Activated CD8-positive, alpha-beta memory T cell treated with anti-CD3 and anti-CD28 coated beads, Interleukin-2, amount 50 U/mL, for 48 hours (primary cell): ENCODE results near the gene CLIP2.
"Not testable (repeated sequence)": the region's sequence is repeated elsewhere in the genome, so short reads cannot be mapped to it uniquely, and the experiment has no call there.

Source experiments
- DNase-seq: peaks from one replicate; pipeline ENCODE4 v3.0.0-alpha.2; 2020

Gene CLIP2

DNA sequence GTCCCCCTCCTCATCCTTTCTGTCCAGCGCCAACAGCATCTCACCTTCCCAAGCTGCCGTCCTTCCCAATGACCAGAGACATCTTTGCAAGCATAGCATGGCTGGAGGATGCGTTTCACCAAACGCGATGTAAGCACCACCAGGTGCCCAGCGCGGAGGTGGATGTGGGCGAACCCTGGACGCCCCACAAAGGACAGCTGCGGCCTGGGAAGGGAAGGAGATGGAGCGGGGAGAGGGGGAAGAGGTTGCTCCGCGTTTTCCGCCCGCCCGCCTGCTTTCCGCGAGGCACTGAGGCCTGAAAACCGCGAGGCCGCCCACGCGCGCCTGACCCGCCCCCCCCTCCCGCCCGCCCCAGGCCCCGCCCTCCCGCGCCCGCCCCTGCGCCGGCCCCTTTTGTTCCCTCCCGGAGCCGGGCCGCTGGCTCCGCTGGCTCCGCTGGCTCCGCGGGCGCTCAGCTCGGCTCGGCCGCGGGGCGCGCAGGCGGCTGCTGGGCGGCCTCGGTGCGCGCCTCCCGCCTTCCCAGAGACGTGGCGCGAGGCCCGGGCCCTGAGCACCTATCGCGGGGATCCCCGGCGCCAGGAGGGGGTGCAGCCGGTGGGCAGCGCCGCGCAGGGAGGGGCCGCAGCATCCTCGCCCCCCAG, at the start of gene CLIP2:
CLIP2 (plus strand) TSS at position 390 of the 641 bp plus-strand sequence. CDS start 28,140 bp downstream, outside the sequence.
- peak; percentile 87 for DNase-seq

GRCh38 chr7:74240482-74240881, 48.7 kb upstream of the CLIP2 start:
- DNase-seq: no peak

DNA sequence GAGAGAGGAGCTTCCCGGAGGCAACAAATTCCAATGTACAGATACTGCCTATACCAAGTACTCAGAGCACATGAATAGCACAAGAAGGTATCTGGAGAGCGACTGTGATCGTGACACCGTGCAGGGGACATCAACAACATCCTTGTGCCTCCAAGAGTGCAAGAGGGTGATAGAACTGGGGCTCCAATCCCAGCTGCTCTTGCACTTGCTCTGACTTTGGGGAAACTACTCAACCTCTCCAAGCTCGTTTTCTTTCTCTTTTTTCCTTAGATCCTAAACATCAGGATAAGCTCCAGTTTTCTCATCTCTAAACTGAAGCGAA, 47.1 kb upstream of the CLIP2 start:
- DNase-seq: no peak

DNA sequence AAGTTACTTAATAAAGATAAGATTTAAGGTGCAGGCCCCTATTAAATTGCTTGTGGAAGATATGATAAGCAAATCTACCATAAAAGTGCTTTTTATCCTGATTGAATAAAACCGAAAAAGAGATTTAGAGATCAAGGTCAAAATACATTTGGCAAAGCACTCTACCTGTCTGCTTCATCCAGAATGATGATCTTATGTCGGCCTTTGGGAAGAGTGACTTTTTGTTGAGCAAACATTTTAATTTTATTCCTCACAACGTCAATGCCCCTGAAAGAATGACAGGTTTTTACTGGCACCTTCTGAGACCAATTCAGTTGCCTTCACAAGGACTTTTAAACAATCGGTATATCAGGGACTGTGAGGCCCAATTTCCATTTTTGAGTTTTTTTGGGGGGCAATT, 42.7 kb upstream of the CLIP2 start:
- no peak for DNase-seq

DNA sequence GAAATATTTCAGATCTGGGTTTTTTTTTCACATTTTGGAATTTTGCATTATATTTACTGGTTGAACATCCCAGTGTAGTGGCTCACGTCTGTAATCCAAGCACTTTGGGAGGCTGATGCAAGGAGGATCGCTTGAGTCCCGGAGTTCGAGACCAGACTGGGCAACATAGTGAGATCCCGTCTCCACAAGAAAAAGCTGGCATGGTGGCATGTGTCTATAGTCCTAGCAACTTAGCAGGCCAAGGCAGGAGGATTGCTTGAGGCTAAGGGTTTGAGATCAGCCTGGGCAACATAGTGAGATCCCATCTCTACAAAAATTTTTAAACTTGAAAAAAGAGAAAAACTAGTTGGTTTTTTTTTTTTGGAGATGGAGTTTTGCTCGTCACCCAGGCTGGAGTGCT, 41.1 kb upstream of the CLIP2 start:
- no peak for DNase-seq

GRCh38 chr7:74249058-74249457, 40.1 kb upstream of the CLIP2 start:
- not testable (repeated sequence) for DNase-seq

GRCh38 chr7:74252893-74253292, 36.3 kb upstream of the CLIP2 start:
- no peak for DNase-seq

DNA sequence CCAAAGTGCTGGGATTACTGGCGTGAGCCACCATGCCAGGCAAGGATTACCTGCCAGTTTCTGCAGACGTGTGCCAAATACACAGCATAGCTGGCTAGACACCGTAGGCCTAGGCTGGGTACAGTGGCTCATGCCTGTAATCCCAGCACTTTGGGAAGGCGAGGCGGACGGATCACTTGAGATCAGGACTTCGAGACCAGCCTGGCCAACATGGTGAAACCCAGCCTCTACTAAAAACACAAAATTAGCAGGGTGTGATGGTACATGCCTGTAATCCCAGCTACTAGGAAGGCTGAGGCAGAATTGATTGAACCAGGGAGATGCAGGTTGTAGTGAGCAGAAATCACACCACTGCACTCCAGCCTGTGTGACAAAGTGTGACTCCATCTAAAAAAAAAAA, 35.9 kb upstream of the CLIP2 start:
- no peak for DNase-seq

GRCh38 chr7:74253835-74254128, 35.4 kb upstream of the CLIP2 start:
- no peak for DNase-seq

DNA sequence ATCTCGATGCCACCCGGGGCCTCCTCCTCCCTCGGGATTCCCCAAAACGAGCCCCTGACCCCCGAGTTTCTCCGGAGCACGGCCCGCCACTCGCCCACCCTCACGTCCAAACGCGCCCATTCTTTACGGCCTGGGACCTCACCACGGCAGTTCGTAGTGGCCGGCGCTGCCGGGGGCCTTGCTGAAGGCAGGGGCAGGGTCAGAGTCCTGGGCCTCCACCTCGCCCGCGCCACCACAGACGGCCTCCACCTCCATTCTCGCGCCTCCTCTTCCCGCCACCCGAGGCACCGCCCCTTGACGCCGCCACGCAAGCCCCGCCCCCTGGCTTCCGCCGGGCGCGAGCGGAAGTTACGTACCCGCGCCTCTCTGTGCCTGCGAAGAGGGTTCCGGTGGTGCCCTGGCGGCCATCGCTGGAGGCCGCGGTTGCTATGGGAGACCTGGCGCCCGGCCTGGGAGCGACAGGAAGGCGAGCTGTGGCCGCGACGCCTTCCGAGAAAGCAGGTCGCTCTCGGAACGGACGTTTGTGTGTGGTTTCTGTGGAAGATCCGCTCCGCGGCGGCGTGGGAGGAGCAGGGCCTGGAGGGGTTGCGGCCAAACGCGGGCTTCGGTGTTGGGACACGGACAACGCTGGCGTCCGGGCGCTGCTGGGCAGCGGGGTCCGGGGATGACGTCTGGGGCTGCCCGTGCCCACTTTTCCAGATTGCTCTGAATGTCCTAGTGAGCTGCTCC, 34.9 kb upstream of the CLIP2 start, which contains the start of gene RFC2:
RFC2 (minus strand) TSS at position 271 of the 729 bp plus-strand sequence; CDS start at position 255, 16 bp downstream.
- DNase-seq: peak; percentile 100

DNA sequence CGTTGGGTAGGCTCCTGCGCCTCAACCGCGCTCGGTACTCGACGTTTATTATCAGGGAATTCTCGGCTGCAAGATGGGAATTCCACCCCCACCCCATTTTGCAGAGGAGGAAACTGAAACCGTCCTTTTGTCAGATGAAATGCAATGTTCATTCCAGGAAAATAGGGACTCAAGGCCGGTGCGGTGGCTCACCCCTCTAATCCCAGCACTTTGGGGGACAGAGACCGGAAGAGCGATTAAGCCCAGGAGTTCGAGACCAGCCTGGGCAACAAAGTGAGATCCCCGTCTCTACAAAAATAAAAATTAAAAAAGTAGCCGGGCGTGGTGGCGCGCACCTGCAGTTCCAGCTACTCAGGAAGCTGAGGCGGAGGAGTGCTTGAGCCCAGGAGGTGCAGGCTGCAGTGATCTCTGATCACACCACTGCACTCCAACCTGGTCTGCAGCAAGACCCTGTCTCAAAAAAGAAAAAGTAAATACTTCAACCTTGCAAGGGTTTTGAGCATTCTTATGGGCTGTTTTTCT, 34.3 kb upstream of the CLIP2 start:
- DNase-seq: no peak

GRCh38 chr7:74255461-74255860, 33.7 kb upstream of the CLIP2 start:
- not testable (repeated sequence) for DNase-seq

- no peak for DNase-seq
Measured at GRCh38 chr7:74256491-74257408, 32.5 kb upstream of the CLIP2 start.

- DNase-seq: no peak
Measured at GRCh38 chr7:74258639-74259038, 30.6 kb upstream of the CLIP2 start.

- no peak for DNase-seq
Measured at GRCh38 chr7:74262639-74263398, 26.4 kb upstream of the CLIP2 start.

DNA sequence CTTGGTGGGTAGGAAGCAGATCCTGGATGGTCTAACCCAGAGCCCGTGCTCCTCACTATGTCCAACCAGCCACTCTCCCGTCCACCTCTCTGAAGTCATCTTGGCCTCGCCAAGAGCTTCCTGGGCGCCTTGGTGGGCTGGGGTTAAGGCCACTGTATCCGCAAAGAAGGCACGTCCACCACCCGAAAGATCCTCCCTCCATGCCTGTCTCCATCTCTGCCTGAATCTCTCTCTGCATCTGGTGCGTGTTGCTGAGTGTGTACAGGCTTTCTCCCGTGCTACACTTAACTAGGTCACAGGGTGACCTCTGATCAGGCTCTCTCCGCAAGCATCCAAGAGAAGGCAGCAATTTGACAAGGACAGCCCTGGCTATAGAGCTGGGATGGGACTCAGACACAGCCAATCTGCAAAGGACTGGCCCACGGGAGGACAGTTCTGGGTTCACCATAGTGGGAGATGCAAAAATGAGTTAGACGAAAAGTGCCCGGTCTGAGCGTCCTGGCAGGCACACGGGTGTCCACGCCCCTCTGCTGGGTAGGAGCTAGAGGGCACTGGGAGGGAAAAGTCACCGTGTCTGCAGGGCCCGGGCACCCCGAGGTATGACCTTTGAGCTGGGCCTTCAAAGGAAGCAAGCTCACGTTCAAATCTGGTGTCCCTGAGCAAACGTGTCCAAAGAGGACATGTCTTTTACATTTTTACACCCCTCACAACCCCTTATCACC, 25.6 kb upstream of the CLIP2 start:
- no peak for DNase-seq

GRCh38 chr7:74266191-74266963, 22.8 kb upstream of the CLIP2 start:
- DNase-seq: no peak

GRCh38 chr7:74267756-74268565, 21.2 kb upstream of the CLIP2 start:
- no peak for DNase-seq

DNA sequence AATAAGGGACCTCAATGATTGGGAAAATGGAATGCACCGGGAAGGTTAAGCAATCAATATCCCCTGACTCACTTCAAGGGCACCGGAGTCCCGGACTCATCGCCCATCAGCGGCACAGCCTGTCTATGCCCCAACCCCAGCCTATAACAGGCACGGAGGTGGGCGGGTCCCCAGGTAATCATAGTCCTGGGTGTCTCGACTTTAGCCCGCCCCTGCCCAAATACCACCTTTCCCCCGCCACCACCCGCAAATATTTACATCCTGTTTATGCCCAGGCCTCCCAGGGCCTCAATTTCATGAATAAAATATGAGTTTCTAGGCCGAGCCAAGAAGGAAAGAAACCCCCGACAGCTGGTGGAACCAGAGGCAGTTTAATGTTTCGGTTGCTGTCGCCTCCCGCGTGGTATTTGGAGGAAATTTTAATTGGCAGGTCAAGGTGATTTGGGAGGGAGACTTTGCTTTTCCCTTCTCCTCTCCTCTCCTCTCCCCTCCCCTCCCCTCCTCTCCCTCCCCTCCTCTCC, 19.4 kb upstream of the CLIP2 start:
- peak; percentile 61 for DNase-seq

DNA sequence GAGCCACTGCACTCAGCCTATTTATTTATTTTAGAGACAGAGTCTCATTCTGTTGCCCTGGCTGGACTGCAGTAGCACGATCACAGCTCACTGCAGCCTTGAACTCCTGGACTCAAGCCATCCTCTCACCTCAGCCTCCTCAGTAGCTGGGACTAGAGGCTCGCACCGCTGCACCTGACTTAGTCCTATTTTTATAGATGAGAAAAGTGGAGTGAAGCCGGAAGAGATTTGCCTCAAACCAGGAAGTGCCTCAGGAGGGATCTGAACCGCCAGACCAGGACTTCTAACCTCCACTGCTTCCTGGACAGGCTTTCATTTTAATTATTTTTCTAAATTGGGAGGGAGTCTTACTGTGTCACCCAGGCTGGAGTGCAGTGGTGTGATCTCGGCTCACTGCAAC, 17.5 kb upstream of the CLIP2 start:
- DNase-seq: no peak
